Measurements from ENCODE around the gene TNFSF9. TPM values are rescaled to one million over a fixed set of nuclear protein-coding genes. Genes with fewer than 3 reads are reported as not detected.
"Not testable (repeated sequence)": the region's sequence is repeated elsewhere in the genome, so short reads cannot be mapped to it uniquely, and the experiment has no call there.

TNFSF9 gene
- total RNA-seq, 1 donor from 2014 or later = 0.76 TPM

DNA sequence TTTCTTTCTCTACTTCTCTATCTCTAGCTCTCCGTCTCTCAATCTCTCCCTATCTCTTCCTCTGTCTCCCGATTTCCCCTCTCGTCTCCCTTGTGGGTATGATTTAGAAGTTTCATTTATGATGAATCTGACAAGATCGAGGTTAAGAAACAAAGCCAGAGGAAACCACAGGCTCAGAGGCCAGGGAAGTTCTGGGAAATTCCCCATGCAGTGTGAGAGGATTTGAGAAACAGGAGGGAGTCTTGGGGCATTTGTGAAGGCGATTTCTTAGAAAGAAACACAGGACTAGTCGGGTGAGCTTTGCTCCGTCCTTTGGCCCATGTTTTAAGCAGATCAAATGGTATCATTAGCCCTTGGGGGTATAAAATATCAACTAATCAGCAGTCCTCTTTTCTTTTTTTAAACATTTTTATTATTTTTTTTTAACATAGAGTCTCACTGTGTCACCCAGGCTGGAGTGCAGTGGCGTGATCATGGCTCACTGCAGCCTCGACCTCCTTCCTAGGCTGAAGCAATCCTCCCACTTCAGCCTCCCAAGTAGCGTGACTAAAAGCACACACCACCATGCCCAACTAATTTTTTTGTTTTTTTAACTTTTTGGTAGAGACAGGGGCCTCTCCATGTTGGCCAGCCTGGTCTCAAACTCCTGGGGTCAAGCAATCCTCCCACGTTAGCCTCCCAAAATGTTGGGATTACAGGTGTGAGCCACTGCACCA is 25.8 kb downstream of the TNFSF9 start:
- TF ChIP-seq, protein P1, sequence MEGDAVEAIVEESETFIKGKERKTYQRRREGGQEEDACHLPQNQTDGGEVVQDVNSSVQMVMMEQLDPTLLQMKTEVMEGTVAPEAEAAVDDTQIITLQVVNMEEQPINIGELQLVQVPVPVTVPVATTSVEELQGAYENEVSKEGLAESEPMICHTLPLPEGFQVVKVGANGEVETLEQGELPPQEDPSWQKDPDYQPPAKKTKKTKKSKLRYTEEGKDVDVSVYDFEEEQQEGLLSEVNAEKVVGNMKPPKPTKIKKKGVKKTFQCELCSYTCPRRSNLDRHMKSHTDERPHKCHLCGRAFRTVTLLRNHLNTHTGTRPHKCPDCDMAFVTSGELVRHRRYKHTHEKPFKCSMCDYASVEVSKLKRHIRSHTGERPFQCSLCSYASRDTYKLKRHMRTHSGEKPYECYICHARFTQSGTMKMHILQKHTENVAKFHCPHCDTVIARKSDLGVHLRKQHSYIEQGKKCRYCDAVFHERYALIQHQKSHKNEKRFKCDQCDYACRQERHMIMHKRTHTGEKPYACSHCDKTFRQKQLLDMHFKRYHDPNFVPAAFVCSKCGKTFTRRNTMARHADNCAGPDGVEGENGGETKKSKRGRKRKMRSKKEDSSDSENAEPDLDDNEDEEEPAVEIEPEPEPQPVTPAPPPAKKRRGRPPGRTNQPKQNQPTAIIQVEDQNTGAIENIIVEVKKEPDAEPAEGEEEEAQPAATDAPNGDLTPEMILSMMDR (IDR thresholded peaks at IDR 0.05; ENCODE audit: unreplicated experiment) = no peak
- H3K4me3 Mint-ChIP-seq = no peak overlapping the region
- H3K4me1 Mint-ChIP-seq = no peaks in the 10 kb centered on the region
- H3K9me3 Mint-ChIP-seq = no peaks in the 10 kb centered on the region
- no peak for DNase-seq (ENCODE audit: low spot score in 2 of 2, unreplicated experiment in 2 of 2)
- no peaks in the 10 kb centered on the region for H3K36me3 Mint-ChIP-seq
- no peak overlapping the region for H3K27ac Mint-ChIP-seq
- peaks cover 7% of the 10 kb centered on the region for H3K27me3 Mint-ChIP-seq (ENCODE audit: low read depth)

DNA sequence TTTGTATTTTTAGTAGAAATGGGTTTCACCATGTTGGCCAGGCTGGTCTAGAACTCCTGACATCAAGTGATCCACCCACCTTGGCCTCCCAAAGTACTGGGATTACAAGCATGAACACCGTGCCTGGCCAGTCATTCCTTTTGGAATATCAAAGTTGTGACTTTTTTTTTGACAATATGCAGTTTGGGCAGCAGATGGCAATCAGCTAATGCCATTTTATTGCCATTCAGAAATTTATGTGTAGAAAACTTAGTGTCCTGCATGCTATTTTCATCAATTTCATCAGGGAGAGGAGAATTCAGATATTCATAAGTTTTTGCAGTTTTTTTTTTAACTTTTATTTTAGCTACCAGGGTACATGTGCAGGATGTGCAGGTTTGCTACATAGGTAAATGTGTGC is 31.6 kb downstream of the TNFSF9 start:
- H3K4me1 Mint-ChIP-seq; H3K4me3 Mint-ChIP-seq; H3K27me3 Mint-ChIP-seq (ENCODE audit: low read depth); H3K27ac Mint-ChIP-seq; H3K36me3 Mint-ChIP-seq; DNase-seq (ENCODE audit: low spot score in 2 of 2, unreplicated experiment in 2 of 2): not testable (repeated sequence)
- H3K9me3 Mint-ChIP-seq = peaks cover 22% of the 10 kb centered on the region

DNA sequence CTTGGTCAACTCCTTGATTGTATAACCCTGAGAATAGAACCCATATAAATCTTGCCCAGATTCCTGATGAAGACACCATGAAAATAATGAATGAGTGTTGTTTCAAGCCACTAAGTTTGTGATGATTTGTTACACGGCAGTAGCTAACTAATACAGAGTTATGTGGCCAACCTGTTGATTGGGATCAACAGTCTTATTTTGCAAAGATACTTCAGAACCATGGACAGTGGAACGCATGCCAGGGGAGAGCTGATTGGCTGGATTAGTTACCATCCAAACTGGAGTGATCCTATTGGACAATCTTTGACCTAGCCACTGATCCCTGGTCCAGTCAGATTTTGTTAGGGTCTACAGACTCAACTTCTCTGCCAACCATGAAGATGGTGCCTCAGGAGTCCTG is 33.6 kb downstream of the TNFSF9 start:
- H3K27me3 Mint-ChIP-seq (ENCODE audit: low read depth) = peaks cover 3% of the 10 kb centered on the region
- H3K4me3 Mint-ChIP-seq = no peak overlapping the region
- H3K27ac Mint-ChIP-seq = no peak overlapping the region
- H3K9me3 Mint-ChIP-seq = peaks cover 22% of the 10 kb centered on the region
- no peaks in the 10 kb centered on the region for H3K36me3 Mint-ChIP-seq
- no peaks in the 10 kb centered on the region for H3K4me1 Mint-ChIP-seq
- TF ChIP-seq, protein P1 (IDR thresholded peaks at IDR 0.05; ENCODE audit: unreplicated experiment) = no peak
- no peak for DNase-seq (ENCODE audit: low spot score in 2 of 2, unreplicated experiment in 2 of 2)

DNA sequence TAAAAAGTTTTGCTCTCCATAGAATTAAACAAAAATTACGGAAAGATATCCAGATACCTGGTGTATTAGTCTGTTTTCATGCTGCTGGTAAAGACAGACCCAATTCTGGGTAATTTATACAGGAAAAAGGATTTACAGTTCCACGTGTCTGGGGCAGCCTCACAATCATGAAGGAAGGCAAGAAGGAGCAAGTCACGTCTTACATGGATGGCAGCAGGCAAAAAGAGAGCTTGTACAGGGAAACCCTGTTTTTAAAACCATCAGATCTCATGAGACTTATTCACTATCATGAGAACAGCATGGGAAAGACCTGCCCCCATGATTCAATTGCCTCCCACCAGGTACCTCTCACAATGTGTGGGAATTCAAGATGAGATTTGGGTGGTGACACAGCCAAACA is 35.9 kb downstream of the TNFSF9 start:
- not testable (repeated sequence) for H3K27ac Mint-ChIP-seq; H3K36me3 Mint-ChIP-seq; H3K4me3 Mint-ChIP-seq; DNase-seq (ENCODE audit: low spot score in 2 of 2, unreplicated experiment in 2 of 2); H3K4me1 Mint-ChIP-seq; H3K27me3 Mint-ChIP-seq (ENCODE audit: low read depth)
- H3K9me3 Mint-ChIP-seq = peaks cover 30% of the 10 kb centered on the region

DNA sequence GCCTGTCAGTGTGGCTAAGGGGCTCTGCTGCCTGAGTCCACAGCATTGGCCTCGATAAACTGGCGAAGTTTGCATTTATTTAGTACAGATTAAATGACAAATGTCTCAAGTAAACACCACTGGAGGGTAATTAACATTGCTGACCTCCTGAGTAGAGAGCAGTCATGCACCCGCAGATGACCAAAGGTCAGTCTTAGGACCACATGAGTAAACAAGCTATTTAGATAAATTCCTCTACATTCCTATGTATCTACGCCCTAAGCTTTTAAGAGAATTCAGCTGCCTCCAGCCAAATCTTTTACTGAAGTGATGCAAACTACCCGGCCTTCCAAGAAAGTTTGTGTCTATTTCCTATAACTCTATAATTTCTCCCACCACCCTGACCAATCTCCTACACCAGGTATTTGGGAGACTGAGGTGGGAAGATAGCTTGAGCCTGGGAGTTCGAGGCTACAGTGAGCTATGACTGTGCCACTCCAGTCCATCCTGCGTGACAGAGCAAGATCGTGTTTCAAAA is 37.2 kb downstream of the TNFSF9 start:
- Mint-ChIP-seq H3K27ac (no peak overlapping the region), H3K9me3 (peaks cover 33% of the 10 kb centered on the region), H3K4me1 (no peaks in the 10 kb centered on the region), H3K36me3 (no peaks in the 10 kb centered on the region), H3K4me3 (no peak overlapping the region), H3K27me3 (ENCODE audit: low read depth) (peaks cover 4% of the 10 kb centered on the region)
- DNase-seq (ENCODE audit: low spot score in 2 of 2, unreplicated experiment in 2 of 2) = no peak
- TF ChIP-seq, protein P1 (IDR thresholded peaks at IDR 0.05; ENCODE audit: unreplicated experiment) = no peak

DNA sequence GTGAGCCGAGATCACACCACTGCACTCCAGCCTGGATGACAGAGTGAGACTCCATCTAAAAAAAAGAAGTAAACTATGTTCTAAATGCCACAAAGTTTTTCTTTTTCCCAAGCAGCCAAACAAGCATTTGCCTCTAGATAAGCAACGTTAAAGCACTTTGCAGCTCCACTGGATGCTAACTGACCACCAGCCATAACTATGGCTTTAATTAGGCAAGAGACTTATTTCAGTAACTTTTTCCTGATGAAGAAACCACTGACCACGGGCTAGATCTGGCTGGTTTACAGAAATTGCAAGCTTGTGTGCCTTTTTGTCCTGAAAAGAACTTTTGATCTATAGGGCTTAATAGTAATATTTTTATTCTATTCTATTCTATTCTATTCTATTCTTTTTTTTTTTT is 38.0 kb downstream of the TNFSF9 start:
- no peak for DNase-seq (ENCODE audit: low spot score in 2 of 2, unreplicated experiment in 2 of 2)
- TF ChIP-seq, protein P1 (IDR thresholded peaks at IDR 0.05; ENCODE audit: unreplicated experiment) = no peak
- Mint-ChIP-seq H3K4me1 (no peaks in the 10 kb centered on the region), H3K27me3 (ENCODE audit: low read depth) (peaks cover 4% of the 10 kb centered on the region), H3K36me3 (no peaks in the 10 kb centered on the region), H3K4me3 (no peak overlapping the region), H3K9me3 (peaks cover 31% of the 10 kb centered on the region), H3K27ac (no peak overlapping the region)

All from mesothelial cell of epicardium (in vitro differentiated cells).